ENCODE results near the gene ASNSD1.
"Not testable (repeated sequence)": the region's sequence is repeated elsewhere in the genome, so short reads cannot be mapped to it uniquely, and the experiment has no call there.

DNA sequence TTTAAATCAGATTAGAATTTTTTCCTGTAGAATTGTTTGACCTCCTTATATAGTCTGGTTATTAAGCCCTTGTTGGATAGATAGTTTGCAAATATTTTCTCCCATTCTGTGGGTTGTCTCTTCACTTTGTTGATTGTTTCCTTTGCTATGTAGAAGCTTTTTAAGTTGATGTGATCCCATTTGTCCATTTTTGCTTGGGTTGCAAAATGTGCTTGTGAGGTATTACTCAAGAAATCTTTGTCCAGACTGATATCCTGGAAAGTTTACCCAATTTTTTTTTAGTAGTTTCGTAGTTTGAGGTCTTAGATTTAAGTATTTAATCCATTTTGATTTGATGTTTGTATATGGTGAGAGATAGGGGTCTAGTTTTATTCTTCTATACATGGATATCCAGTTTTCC lies 26.5 kb downstream of the ASNSD1 start:
- TF ChIP-seq, protein P1, sequence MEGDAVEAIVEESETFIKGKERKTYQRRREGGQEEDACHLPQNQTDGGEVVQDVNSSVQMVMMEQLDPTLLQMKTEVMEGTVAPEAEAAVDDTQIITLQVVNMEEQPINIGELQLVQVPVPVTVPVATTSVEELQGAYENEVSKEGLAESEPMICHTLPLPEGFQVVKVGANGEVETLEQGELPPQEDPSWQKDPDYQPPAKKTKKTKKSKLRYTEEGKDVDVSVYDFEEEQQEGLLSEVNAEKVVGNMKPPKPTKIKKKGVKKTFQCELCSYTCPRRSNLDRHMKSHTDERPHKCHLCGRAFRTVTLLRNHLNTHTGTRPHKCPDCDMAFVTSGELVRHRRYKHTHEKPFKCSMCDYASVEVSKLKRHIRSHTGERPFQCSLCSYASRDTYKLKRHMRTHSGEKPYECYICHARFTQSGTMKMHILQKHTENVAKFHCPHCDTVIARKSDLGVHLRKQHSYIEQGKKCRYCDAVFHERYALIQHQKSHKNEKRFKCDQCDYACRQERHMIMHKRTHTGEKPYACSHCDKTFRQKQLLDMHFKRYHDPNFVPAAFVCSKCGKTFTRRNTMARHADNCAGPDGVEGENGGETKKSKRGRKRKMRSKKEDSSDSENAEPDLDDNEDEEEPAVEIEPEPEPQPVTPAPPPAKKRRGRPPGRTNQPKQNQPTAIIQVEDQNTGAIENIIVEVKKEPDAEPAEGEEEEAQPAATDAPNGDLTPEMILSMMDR (IDR thresholded peaks at IDR 0.05) = not testable (repeated sequence)
- not testable (repeated sequence) for TF ChIP-seq ZFX (IDR thresholded peaks at IDR 0.05; ENCODE audit: borderline replicate concordance)

Data from 22Rv1 (cell line).